Endothelial cell of umbilical vein (primary cell): Measurements from ENCODE around the gene AZGP1. TPM values are rescaled to one million over a fixed set of nuclear protein-coding genes. Genes with fewer than 3 reads are reported as not detected.

ENCODE experiments used
- BruUV-seq: library from RNA; stranded (reverse); fragments of 400-500 nt; replicated peaks from 2 replicates; lab custom pipeline; 2021; lab: Mats Ljungman, UMichigan
- CTCF ChIA-PET: fragments of 300-600, 350-600 bp; sonication (Branson Sonifier 250); formaldehyde crosslinking; loops from one replicate; lab custom pipeline; 2021; ENCODE audit warnings: antibody characterized with exemption, inconsistent platforms; lab: Charles Lee
- POLR2A ChIA-PET: fragments of 300-600, 350-600 bp; sonication (Branson Sonifier 250); formaldehyde crosslinking; loops from one replicate; lab custom pipeline; 2021; ENCODE audit warnings: antibody characterized with exemption, inconsistent platforms; lab: Charles Lee
- DNase-seq: peaks from one replicate; pipeline ENCODE4 v3.0.0-alpha.2; 2011; ENCODE audit warnings: low read depth, low spot score
- FAIRE-seq: peaks from 2 replicates; lab custom pipeline; 2011; peaks lifted over from hg19 to GRCh38; lab: Jason Lieb, UNC
- H2AFZ ChIP-seq: 2 replicates; pipeline ENCODE4 v1.6.0; 2012; ENCODE audit warnings: low read depth, low read length, control low read depth, inconsistent platforms
- H3K27ac ChIP-seq: 2 replicates; pipeline ENCODE4 v1.5.1; 2011; ENCODE audit warnings: low read depth, mild to moderate bottlenecking, control low read depth, low read length, moderate library complexity; ENCODE audit not compliant: insufficient read depth
- H3K27me3 ChIP-seq, 2 experiments: 2 replicates each; pipeline versions ENCODE4 v1.6.0 to v1.6.1; 2011; ENCODE audit warnings: low read length in 2 of 2, mixed read lengths in 1 of 2; ENCODE audit not compliant: control insufficient read depth in 2 of 2, insufficient read depth in 2 of 2
- H3K36me3 ChIP-seq, 2 experiments: 2 replicates in 1 of 2; 3 replicates in 1 of 2; pipeline ENCODE4 v1.5.1; 2011; ENCODE audit warnings: low read length in 2 of 2, mild to moderate bottlenecking in 1 of 2, moderate library complexity in 1 of 2; ENCODE audit not compliant: control insufficient read depth in 2 of 2, insufficient read depth in 2 of 2; ENCODE audit errors: extremely low read depth in 1 of 2
- H3K4me1 ChIP-seq: 3 replicates; pipeline ENCODE4 v1.5.1; 2011; ENCODE audit warnings: mild to moderate bottlenecking, low read length; ENCODE audit not compliant: control insufficient read depth, insufficient read depth; ENCODE audit errors: extremely low read depth
- H3K4me2 ChIP-seq: 2 replicates; pipeline ENCODE4 v1.6.1; 2011; ENCODE audit warnings: low read length, control low read depth, mixed read lengths; ENCODE audit not compliant: insufficient read depth
- H3K4me3 ChIP-seq, 3 experiments: fragments of 200-600 bp in 1 of 3; sonication (generic), shearing (Covaris generic) in 1 of 3; replicated peaks in 1 of 3; 2 replicates each; pipeline ENCODE4 v1.5.1; 2011 to 2016; ENCODE audit warnings: control low read depth in 3 of 3, low read length in 3 of 3, mild to moderate bottlenecking in 2 of 3, inconsistent platforms in 1 of 3, low read depth in 1 of 3, moderate library complexity in 1 of 3; ENCODE audit not compliant: insufficient read depth in 1 of 3
- H3K79me2 ChIP-seq: 2 replicates; pipeline ENCODE4 v1.6.0; 2012; ENCODE audit warnings: low read length, inconsistent platforms; ENCODE audit not compliant: control insufficient read depth, insufficient read depth
- H3K9ac ChIP-seq: replicated peaks from 2 replicates; pipeline ENCODE3; 2011; ENCODE audit warnings: low read length, control low read depth; ENCODE audit not compliant: insufficient read depth; ENCODE audit errors: extremely low read depth
- H3K9me1 ChIP-seq: replicated peaks from 3 replicates; pipeline ENCODE4 v1.6.0; 2011; ENCODE audit warnings: mild to moderate bottlenecking, low read length; ENCODE audit not compliant: control insufficient read depth, insufficient read depth; ENCODE audit errors: extremely low read depth
- H3K9me3 ChIP-seq: replicated peaks from 2 replicates; pipeline ENCODE4 v1.5.1; 2012; ENCODE audit warnings: low read length, inconsistent platforms; ENCODE audit not compliant: control insufficient read depth, insufficient read depth
- H4K20me1 ChIP-seq: replicated peaks from 2 replicates; pipeline ENCODE3; 2011; ENCODE audit warnings: mild to moderate bottlenecking, low read length; ENCODE audit not compliant: control insufficient read depth, insufficient read depth; ENCODE audit errors: extremely low read depth
- CTCF ChIP-seq, 2 donors: IDR thresholded peaks; 1 replicate in 1 of 2; 2 replicates in 1 of 2; pipeline ENCODE4 v1.5.1; 2011; ENCODE audit warnings: low read length in 2 of 2, mild to moderate bottlenecking in 2 of 2, moderate library complexity in 2 of 2, control low read depth in 1 of 2, inconsistent platforms in 1 of 2, low read depth in 1 of 2; ENCODE audit not compliant: insufficient read depth in 1 of 2; ENCODE audit errors: extremely low read depth in 1 of 2
- EZH2 ChIP-seq: IDR thresholded peaks from 2 replicates; pipeline ENCODE4 v1.6.1; 2012; ENCODE audit warnings: borderline replicate concordance, low read depth, mild to moderate bottlenecking, moderate library complexity, low read length, inconsistent platforms; ENCODE audit not compliant: severe bottlenecking
- FOS ChIP-seq: IDR thresholded peaks from 2 replicates; pipeline ENCODE4 v1.6.1; 2011; ENCODE audit warnings: mild to moderate bottlenecking, low read length, moderate library complexity, borderline replicate concordance; ENCODE audit not compliant: insufficient read depth
- GATA2 ChIP-seq: IDR thresholded peaks from 2 replicates; pipeline ENCODE4 v1.7.0; 2011; ENCODE audit warnings: low read depth, mild to moderate bottlenecking, moderate library complexity, mixed read lengths, low read length; ENCODE audit not compliant: insufficient read length, insufficient read depth
- MYC ChIP-seq: IDR thresholded peaks from one replicate; pipeline ENCODE4 v1.6.1; 2011; ENCODE audit warnings: mild to moderate bottlenecking, low read depth, low read length
- POLR2AphosphoS5 ChIP-seq: IDR thresholded peaks from 2 replicates; pipeline ENCODE4 v1.6.1; 2012; ENCODE audit warnings: low read depth, mild to moderate bottlenecking, control low read depth, low read length, moderate library complexity; ENCODE audit not compliant: insufficient read depth
- dilution Hi-C: fragments of 300-500 bp; cut with MboI; formaldehyde crosslinking; loops from one replicate; pipeline ENCODE4 v1.15.0; 2019; ENCODE audit warnings: low sequenced_read_pairs; ENCODE audit not compliant: extremely low pct_ligation_motif_present
- intact Hi-C: fragments of 100-400 bp; cut with micrococcal nuclease; formaldehyde crosslinking; loops from one replicate; pipeline ENCODE4 v1.10.0; 2022
- polyA plus RNA-seq, 4 experiments: library from polyadenylated mRNA; depleted of rRNA in 3 of 4; stranded (reverse) in 3 of 4; unstranded in 1 of 4; fragments of >200 nt; gene quantifications; 2 replicates each; pipeline versions ENCODE4 v1.2.1 to v1.2.3, GENCODE V29; 2011 to 2012; ENCODE audit warnings: missing spikeins in 1 of 4
- total RNA-seq: library from RNA; stranded (reverse); gene quantifications from 2 replicates; pipeline ENCODE4 v1.2.3, GENCODE V29; 2021
- TF ChIP-seq, protein P1 (sequence below): IDR thresholded peaks from 2 replicates; pipeline ENCODE4 v1.6.1; 2011; ENCODE audit not compliant: insufficient read depth, insufficient read length

The AZGP1 gene
- total and polyA plus RNA-seq, 2 donors (not counting 3 experiments of a cell fraction or from before 2014, with no cell fraction given), result not detected

GRCh38 chr7:99944497-99945070 lies 31.2 kb downstream of the AZGP1 start:
- H3K4me2 ChIP-seq, result no peak overlapping the region
- no peaks in the 10 kb centered on the region for H3K9me1 ChIP-seq
- H3K79me2 ChIP-seq, result no peaks in the 10 kb centered on the region
- H3K9ac ChIP-seq, result no peak overlapping the region
- no peaks in the 10 kb centered on the region for H4K20me1 ChIP-seq
- DNase-seq (no peak), FAIRE-seq (no peak)
- no peak overlapping the region for H2AFZ ChIP-seq
- intact Hi-C loops, result no loop called here
- ChIA-PET POLR2A (interaction anchor here (1.1 kb wide), 1 partner anchor 52 kb away, joined by 4 read pairs; no protein-coding TSS in a partner anchor), CTCF (interaction anchor here (1.0 to 1.5 kb wide), 4 partner anchors 15 to 49 kb away, joined by 3 to 7 read pairs (median 6); partner anchors contain the start of gene GJC3)
- no TSS peak for BruUV-seq
- H3K36me3 ChIP-seq, result no peaks in the 10 kb centered on the region
- dilution Hi-C loops, result no loop called here
- peaks cover 6 to 7% of the 10 kb centered on the region in 2 experiments for H3K27me3 ChIP-seq
- H3K27ac ChIP-seq, result no peak overlapping the region
- TF ChIP-seq EZH2 (no peak), MYC (no peak), CTCF (IDR thresholded peaks at IDR 0.05; ENCODE audit: extremely low read depth in 1 of 2, insufficient read depth in 1 of 2, low read depth in 1 of 2, low read length in 2 of 2) (no peak), FOS (no peak), POLR2AphosphoS5 (no peak), GATA2 (no peak)
- TF ChIP-seq, protein P1, sequence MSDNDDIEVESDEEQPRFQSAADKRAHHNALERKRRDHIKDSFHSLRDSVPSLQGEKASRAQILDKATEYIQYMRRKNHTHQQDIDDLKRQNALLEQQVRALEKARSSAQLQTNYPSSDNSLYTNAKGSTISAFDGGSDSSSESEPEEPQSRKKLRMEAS, result no peak
- no peak overlapping the region for H3K4me3 ChIP-seq
- no peaks in the 10 kb centered on the region for H3K9me3 ChIP-seq
- no peaks in the 10 kb centered on the region for H3K4me1 ChIP-seq
